HFFc6 (cell line): ENCODE data around the gene RPS6KA2. TPM values are rescaled to one million over a fixed set of nuclear protein-coding genes. Genes with fewer than 3 reads are reported as not detected.
A peak's percentile ranks its signal among the peaks of the same experiment; 100 is the strongest.

Source experiments
- DNase-seq: peaks from one replicate; pipeline ENCODE4 v3.0.0-alpha.2; 2018
- H3K27ac Mint-ChIP-seq: 2 replicates; pipeline ENCODE4 v1.8.0; 2020; ENCODE audit warnings: mild to moderate bottlenecking, mixed read lengths
- H3K27me3 Mint-ChIP-seq: 2 replicates; pipeline ENCODE4 v1.8.0; 2021; ENCODE audit warnings: mild to moderate bottlenecking, moderate library complexity, mixed read lengths; ENCODE audit not compliant: insufficient read depth
- H3K36me3 Mint-ChIP-seq: 2 replicates; pipeline ENCODE4 v1.8.0; 2021; ENCODE audit warnings: low read depth, mixed read lengths
- H3K4me1 Mint-ChIP-seq: 2 replicates; pipeline ENCODE4 v1.8.0; 2020; ENCODE audit warnings: low read depth, mixed read lengths
- H3K4me3 Mint-ChIP-seq: 2 replicates; pipeline ENCODE4 v1.8.0; 2020; ENCODE audit warnings: mild to moderate bottlenecking, moderate library complexity, mixed read lengths
- H3K9me3 Mint-ChIP-seq: 2 replicates; pipeline ENCODE4 v1.8.0; 2020; ENCODE audit warnings: mild to moderate bottlenecking, mixed read lengths
- total RNA-seq, 6 experiments: library from RNA; stranded (reverse); fragmentation: NEBNext Ultra II Directional; extraction: Animal tissue kit (Norgen Biotek cat#: 25700); gene quantifications; 2 replicates in 1 of 6; 3 replicates in 5 of 6; pipeline ENCODE4 v1.2.3, GENCODE V29; 2021
- TF ChIP-seq, protein P1 (sequence below): fragments of 200-600 bp; sonication (generic); IDR thresholded peaks from 2 replicates; pipeline ENCODE4 v1.5.0; 2021; ENCODE audit warnings: antibody characterized with exemption, mild to moderate bottlenecking

The RPS6KA2 gene
- total RNA-seq, 6 experiments from 2014 or later = 10.1 to 13.9 (median 11.9) TPM

DNA sequence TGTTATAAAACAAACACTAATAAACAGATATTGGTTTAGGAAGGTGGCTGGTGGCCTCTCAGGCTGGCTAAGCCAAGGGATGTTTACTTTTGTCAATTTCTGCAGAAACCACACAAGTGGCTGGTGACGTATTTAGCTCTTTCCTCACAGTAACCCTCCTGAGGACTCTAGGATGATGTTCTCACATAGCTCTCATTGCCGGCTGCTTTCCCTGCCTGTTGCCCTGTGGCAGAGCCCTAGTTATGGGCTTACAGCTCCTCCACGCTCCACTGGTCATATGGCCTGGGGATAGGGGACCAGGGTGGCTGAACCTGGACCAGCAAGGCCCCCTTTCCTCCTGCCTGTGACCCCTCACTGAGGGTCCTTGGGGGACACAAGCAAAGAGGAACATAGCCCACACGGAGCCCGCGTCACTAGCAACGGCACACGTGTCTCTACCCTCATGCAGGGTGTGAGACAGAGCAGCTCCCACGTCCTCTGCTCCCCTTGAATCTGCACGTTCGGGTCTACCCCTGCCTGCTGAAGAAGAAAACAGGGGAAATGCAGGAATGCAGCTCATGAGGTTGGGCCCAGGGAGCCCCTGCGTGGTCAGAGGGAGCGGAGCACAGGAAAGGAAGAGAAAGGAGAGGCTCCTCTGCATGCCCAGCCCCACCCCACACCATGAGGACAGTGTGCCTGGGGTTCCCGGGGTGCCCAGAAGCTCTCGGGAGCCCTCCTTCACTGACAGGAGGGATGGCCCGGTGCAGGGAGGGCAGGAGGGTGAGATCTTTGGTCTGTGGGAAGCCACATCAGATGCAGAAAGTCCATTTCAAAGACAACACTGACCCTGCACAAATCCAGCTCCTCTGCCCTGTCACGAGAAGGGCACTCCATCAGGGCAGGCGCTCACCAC lies 54.4 kb downstream of the RPS6KA2 start:
- TF ChIP-seq, protein P1, sequence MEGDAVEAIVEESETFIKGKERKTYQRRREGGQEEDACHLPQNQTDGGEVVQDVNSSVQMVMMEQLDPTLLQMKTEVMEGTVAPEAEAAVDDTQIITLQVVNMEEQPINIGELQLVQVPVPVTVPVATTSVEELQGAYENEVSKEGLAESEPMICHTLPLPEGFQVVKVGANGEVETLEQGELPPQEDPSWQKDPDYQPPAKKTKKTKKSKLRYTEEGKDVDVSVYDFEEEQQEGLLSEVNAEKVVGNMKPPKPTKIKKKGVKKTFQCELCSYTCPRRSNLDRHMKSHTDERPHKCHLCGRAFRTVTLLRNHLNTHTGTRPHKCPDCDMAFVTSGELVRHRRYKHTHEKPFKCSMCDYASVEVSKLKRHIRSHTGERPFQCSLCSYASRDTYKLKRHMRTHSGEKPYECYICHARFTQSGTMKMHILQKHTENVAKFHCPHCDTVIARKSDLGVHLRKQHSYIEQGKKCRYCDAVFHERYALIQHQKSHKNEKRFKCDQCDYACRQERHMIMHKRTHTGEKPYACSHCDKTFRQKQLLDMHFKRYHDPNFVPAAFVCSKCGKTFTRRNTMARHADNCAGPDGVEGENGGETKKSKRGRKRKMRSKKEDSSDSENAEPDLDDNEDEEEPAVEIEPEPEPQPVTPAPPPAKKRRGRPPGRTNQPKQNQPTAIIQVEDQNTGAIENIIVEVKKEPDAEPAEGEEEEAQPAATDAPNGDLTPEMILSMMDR = no peak
- DNase-seq = peak; percentile 41
- Mint-ChIP-seq H3K4me1 (peaks cover 28% of the 10 kb centered on the region), H3K9me3 (peaks cover 9% of the 10 kb centered on the region), H3K27me3 (peaks cover 6% of the 10 kb centered on the region; the same call in 1 of the 2 replicates), H3K27ac (peak overlapping the region; percentile 17; the same call in 1 of the 2 replicates), H3K36me3 (peaks cover 15% of the 10 kb centered on the region), H3K4me3 (no peak overlapping the region)

DNA sequence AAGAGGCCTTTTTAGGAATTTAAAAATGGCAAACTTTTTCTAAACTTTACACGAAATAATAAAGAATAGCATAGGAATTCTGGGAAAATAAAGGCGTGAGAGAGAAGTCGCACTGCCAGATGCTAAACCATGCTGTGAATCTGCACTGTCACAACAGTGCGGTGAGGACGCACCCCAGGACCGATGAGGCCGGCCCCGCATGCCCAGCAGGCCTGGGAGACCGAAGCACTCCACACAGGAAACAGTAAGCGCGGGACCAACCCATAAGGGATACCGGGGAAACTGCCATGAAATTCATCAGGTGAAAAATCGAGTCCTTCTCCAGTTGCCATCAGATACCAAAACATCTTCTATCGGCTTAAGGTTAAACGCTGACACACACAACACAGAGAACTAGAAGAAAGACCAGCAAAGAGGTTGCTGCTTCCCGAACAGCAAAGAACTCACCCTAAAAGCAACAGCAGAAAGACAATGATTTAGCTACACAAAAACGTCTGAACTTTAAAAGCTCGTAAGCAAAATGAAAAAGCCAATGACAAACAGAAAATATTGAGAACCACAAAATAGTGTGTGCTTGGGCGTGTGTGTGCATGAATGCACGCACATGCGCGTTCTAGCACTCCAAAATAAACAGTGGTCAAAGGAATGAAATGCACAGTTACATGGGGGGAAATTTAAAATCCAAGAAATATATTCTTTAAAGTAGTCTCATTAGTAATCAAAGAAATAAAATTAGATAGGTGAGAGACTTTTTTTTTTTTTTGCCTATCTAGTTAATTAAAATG lies 55.9 kb downstream of the RPS6KA2 start:
- Mint-ChIP-seq H3K9me3 (peaks cover 1% of the 10 kb centered on the region), H3K4me1 (peaks cover 40% of the 10 kb centered on the region), H3K36me3 (peaks cover 9% of the 10 kb centered on the region), H3K27ac (no peak overlapping the region), H3K27me3 (peaks cover 6% of the 10 kb centered on the region; the same call in 1 of the 2 replicates), H3K4me3 (no peak overlapping the region)
- DNase-seq = no peak
- TF ChIP-seq, protein P1 = no peak

DNA sequence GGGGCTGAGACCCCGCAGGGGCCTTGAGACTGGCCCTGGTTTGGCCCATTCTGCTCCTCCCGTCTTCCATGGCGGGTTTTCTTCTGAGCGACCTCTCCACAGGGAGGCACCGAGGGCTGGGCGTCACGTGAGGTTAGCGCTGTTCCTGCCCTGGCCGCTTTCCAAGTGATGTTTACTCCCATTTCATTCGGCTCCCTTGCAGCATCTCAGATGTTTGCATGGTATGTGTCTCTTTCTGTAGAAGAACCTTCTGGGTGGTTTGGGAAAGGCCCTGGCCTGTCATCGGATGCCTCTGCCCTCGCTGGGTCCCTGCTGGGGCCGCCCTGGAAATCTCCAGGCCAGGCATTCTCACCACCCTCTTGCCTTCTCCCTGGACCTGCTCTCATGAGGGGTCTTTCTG lies 57.8 kb downstream of the RPS6KA2 start:
- H3K9me3 Mint-ChIP-seq = no peaks in the 10 kb centered on the region
- no peaks in the 10 kb centered on the region; the same call in 1 of the 2 replicates for H3K36me3 Mint-ChIP-seq
- H3K27me3 Mint-ChIP-seq = peaks cover 3% of the 10 kb centered on the region; the same call in 1 of the 2 replicates
- no peak overlapping the region; the same call in 1 of the 2 replicates for H3K27ac Mint-ChIP-seq
- TF ChIP-seq, protein P1 = no peak
- DNase-seq = no peak
- peaks cover 27% of the 10 kb centered on the region for H3K4me1 Mint-ChIP-seq
- H3K4me3 Mint-ChIP-seq = no peak overlapping the region

DNA sequence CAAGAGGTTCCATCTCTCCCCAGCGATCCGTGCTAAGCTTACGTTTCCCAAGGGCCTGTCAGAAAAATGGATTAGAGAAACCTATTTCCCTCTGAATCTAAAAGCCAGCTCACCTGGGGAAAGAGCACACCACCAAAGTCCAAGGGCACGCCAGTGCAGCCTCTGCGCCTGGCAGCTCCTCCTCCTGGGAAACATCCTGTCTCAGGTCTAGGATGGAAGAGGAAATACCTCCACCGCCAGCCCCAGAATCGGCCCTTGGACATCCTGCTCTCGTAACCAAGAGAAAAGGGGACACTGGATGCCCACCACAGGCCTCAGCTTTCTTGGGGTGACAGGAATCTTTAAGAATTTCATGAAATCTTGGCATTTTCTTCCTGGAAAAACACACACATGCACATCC lies 59.2 kb downstream of the RPS6KA2 start:
- DNase-seq = no peak
- TF ChIP-seq, protein P1 = no peak
- Mint-ChIP-seq H3K36me3 (no peaks in the 10 kb centered on the region; the same call in 1 of the 2 replicates), H3K27me3 (peaks cover 3% of the 10 kb centered on the region; the same call in 1 of the 2 replicates), H3K27ac (peak overlapping the region; percentile 82), H3K9me3 (no peaks in the 10 kb centered on the region), H3K4me3 (no peak overlapping the region), H3K4me1 (peaks cover 26% of the 10 kb centered on the region)

DNA sequence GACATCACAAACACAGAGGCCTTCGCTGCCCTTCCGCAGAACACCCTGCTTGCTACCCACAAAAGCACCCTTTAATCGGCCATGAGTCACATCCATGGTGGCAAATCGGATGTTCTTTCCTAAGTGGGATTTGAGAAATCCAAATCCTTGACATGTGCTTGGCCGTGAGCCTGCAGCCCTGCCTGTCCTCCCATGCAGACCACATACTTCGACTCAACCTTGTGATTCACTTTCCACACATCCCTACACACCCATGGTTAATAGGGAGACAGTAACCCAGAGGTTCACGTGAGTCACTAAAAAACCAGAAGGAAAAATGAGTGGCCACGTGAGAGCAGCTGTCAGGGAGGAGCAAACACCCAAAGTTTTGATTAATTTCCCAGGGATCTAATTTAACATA lies 59.9 kb downstream of the RPS6KA2 start:
- H3K4me1 Mint-ChIP-seq = peaks cover 19% of the 10 kb centered on the region
- peak; percentile 97 for DNase-seq
- no peaks in the 10 kb centered on the region; the same call in 1 of the 2 replicates for H3K36me3 Mint-ChIP-seq
- peaks cover 3% of the 10 kb centered on the region; the same call in 1 of the 2 replicates for H3K27me3 Mint-ChIP-seq
- TF ChIP-seq, protein P1 = no peak
- peak overlapping the region; percentile 58 for H3K4me3 Mint-ChIP-seq
- H3K27ac Mint-ChIP-seq = peak overlapping the region; percentile 82
- H3K9me3 Mint-ChIP-seq = no peaks in the 10 kb centered on the region
